Liver (tissue), 9 donors: ENCODE results near the gene CBX2. TPM values are rescaled to one million over a fixed set of nuclear protein-coding genes. Genes with fewer than 3 reads are reported as not detected.

Source experiments
- DNase-seq: peaks from one replicate; pipeline ENCODE4 v3.0.0-alpha.2; 2017; ENCODE audit warnings: low spot score
- H3K27ac ChIP-seq, 2 donors: one replicate each; pipeline ENCODE4 v1.7.0; 2013; ENCODE audit warnings: inconsistent platforms in 2 of 2, low read length in 2 of 2, control low read depth in 1 of 2, low read depth in 1 of 2, mild to moderate bottlenecking in 1 of 2
- H3K27me3 ChIP-seq, 4 donors: one replicate each; pipeline versions ENCODE4 v1.6.1 to v1.7.0; 2013; ENCODE audit warnings: low read length in 3 of 4, inconsistent platforms in 1 of 4, mild to moderate bottlenecking in 1 of 4, moderate library complexity in 1 of 4; ENCODE audit not compliant: control insufficient read depth in 4 of 4, insufficient read depth in 4 of 4
- H3K36me3 ChIP-seq, 4 donors: one replicate each; pipeline versions ENCODE4 v1.6.1 to v1.7.0; 2013; ENCODE audit warnings: low read length in 3 of 4, mild to moderate bottlenecking in 3 of 4, low read depth in 1 of 4, moderate library complexity in 1 of 4; ENCODE audit not compliant: control insufficient read depth in 4 of 4, insufficient read depth in 3 of 4
- H3K4me1 ChIP-seq, 4 donors: one replicate each; pipeline versions ENCODE4 v1.6.1 to v1.7.0; 2013; ENCODE audit warnings: low read length in 3 of 4, mild to moderate bottlenecking in 3 of 4, moderate library complexity in 1 of 4; ENCODE audit not compliant: control insufficient read depth in 4 of 4, insufficient read depth in 4 of 4
- H3K4me3 ChIP-seq, 3 donors: one replicate each; pipeline versions ENCODE4 v1.6.1 to v1.7.0; 2013; ENCODE audit warnings: low read length in 3 of 3, control low read depth in 1 of 3, low read depth in 1 of 3, mild to moderate bottlenecking in 1 of 3
- H3K9ac ChIP-seq, 2 donors: one replicate each; pipeline ENCODE4 v1.7.0; 2013; ENCODE audit warnings: low read length in 2 of 2, mild to moderate bottlenecking in 2 of 2, moderate library complexity in 2 of 2, control low read depth in 1 of 2, low read depth in 1 of 2
- H3K9me3 ChIP-seq, 4 donors: one replicate each; pipeline versions ENCODE4 v1.6.1 to v1.7.0; 2013; ENCODE audit warnings: low read length in 3 of 4; ENCODE audit not compliant: control insufficient read depth in 4 of 4
- ATF3 ChIP-seq: IDR thresholded peaks from 2 replicates; pipeline ENCODE4 v1.6.1; 2016; ENCODE audit warnings: antibody characterized with exemption
- CTCF ChIP-seq: fragments of 150-350 bp; IDR thresholded peaks from 2 replicates; pipeline ENCODE4 v1.5.1; 2017; ENCODE audit warnings: improper control_type of control experiment, low read depth, low read length; ENCODE audit not compliant: missing input control
- EGR1 ChIP-seq, 2 donors: IDR thresholded peaks; 2 replicates each; pipeline ENCODE4 v1.6.1; 2016 to 2018; ENCODE audit warnings: antibody characterized with exemption in 2 of 2, low read depth in 2 of 2
- FOXA1 ChIP-seq: IDR thresholded peaks from 2 replicates; pipeline ENCODE4 v1.6.1; 2016; ENCODE audit warnings: antibody characterized with exemption
- FOXA2 ChIP-seq: IDR thresholded peaks from 2 replicates; pipeline ENCODE4 v1.6.1; 2016; ENCODE audit warnings: antibody characterized with exemption
- GABPA ChIP-seq, 2 donors: IDR thresholded peaks in 1 of 2; conservative IDR thresholded peaks in 1 of 2; 2 replicates each; pipeline ENCODE4 v1.6.1; 2016; ENCODE audit warnings: antibody characterized with exemption in 2 of 2, mild to moderate bottlenecking in 1 of 2, moderate library complexity in 1 of 2
- HNF4A ChIP-seq, 2 donors: conservative IDR thresholded peaks; 2 replicates each; pipeline ENCODE4 v1.6.1; 2016; ENCODE audit warnings: antibody characterized with exemption in 2 of 2, mild to moderate bottlenecking in 2 of 2
- HNF4G ChIP-seq: IDR thresholded peaks from 2 replicates; pipeline ENCODE4 v1.6.1; 2016; ENCODE audit warnings: antibody characterized with exemption
- JUND ChIP-seq, 2 donors: IDR thresholded peaks; 2 replicates each; pipeline ENCODE4 v1.6.1; 2016; ENCODE audit warnings: antibody characterized with exemption in 2 of 2
- MAX ChIP-seq: IDR thresholded peaks from 2 replicates; pipeline ENCODE4 v1.6.1; 2016; ENCODE audit warnings: antibody characterized with exemption
- NR2F2 ChIP-seq: IDR thresholded peaks from 2 replicates; pipeline ENCODE4 v1.6.1; 2016; ENCODE audit warnings: antibody characterized with exemption
- RAD21 ChIP-seq, 2 donors: IDR thresholded peaks; 2 replicates each; pipeline ENCODE4 v1.6.1; 2016; ENCODE audit warnings: antibody characterized with exemption in 2 of 2, mild to moderate bottlenecking in 2 of 2
- REST ChIP-seq: IDR thresholded peaks from 2 replicates; pipeline ENCODE4 v1.6.1; 2016; ENCODE audit warnings: antibody characterized with exemption, mild to moderate bottlenecking
- RXRA ChIP-seq, 2 donors: IDR thresholded peaks; 2 replicates each; pipeline ENCODE4 v1.6.1; 2017 to 2018; ENCODE audit warnings: antibody characterized with exemption in 2 of 2, mild to moderate bottlenecking in 1 of 2
- SP1 ChIP-seq: IDR thresholded peaks from 2 replicates; pipeline ENCODE4 v1.6.1; 2018; ENCODE audit warnings: antibody characterized with exemption, mild to moderate bottlenecking
- TAF1 ChIP-seq: conservative IDR thresholded peaks from 2 replicates; pipeline ENCODE4 v1.6.1; 2016; ENCODE audit warnings: antibody characterized with exemption, mild to moderate bottlenecking
- YY1 ChIP-seq: IDR thresholded peaks from 2 replicates; pipeline ENCODE4 v1.6.1; 2016; ENCODE audit warnings: antibody characterized with exemption, mild to moderate bottlenecking
- ZBTB33 ChIP-seq: IDR thresholded peaks from 2 replicates; pipeline ENCODE4 v1.6.1; 2016; ENCODE audit warnings: antibody characterized with exemption
- WGBS: extraction: QIAGEN DNeasy Blood & Tissue Kit; methylation state at CpG from one replicate; pipeline ENCODE4 v1.1.7; 2013; 5-methylcytosine and 5-hydroxymethylcytosine counted together
- polyA plus RNA-seq, 2 donors: library from polyadenylated mRNA; stranded (reverse) in 1 of 2; unstranded in 1 of 2; fragments of 200-250 nt in 1 of 2; fragments of >200 nt in 1 of 2; fragmentation: Nextera tagmentation in 1 of 2; extraction: Ambion mirVana in 1 of 2; gene quantifications; one replicate each; pipeline versions ENCODE4 v1.2.1 to v1.2.3, GENCODE V29; 2013 to 2015
- total RNA-seq, 2 donors: library from RNA; depleted of rRNA; stranded (reverse); fragments of >200 nt; gene quantifications; one replicate each; pipeline ENCODE4 v1.2.3, GENCODE V29; 2014
- donor health status: healthy.
- donor health status: healthy.
- donor health status: healthy.
- donor health status: healthy.
- donor health status: healthy.

The CBX2 gene
- total and polyA plus RNA-seq, 4 donors = 0.33 to 2.4 (median 0.53) TPM

- peaks cover 0 to 4% (median 2%) of the 10 kb centered on the region in 4 donors for H3K27me3 ChIP-seq
- 86% methylated on average over 28 of the region's 28 CpGs for WGBS
- no peak for DNase-seq
Observed at GRCh38 chr17:79769570-79770506, 8.1 kb upstream of the CBX2 start.

More at GRCh38 chr17:79769570-79770506, 8.1 kb upstream of the CBX2 start:
- Histone ChIP-seq H3K27ac (no peak overlapping the region), H3K36me3 (no peaks in the 10 kb centered on the region), H3K9ac (no peak overlapping the region), H3K9me3 (no peaks in the 10 kb centered on the region), H3K4me1 (peaks cover 0 to 5% (median 3%) of the 10 kb centered on the region in 4 donors), H3K4me3 (no peak overlapping the region)
- TF ChIP-seq HNF4A (conservative IDR thresholded peaks at IDR 0.05) (no peak), CTCF (no peak), YY1 (no peak), MAX (no peak), EGR1 (IDR thresholded peaks at IDR 0.05; ENCODE audit: low read depth in 2 of 2) (no peak), FOXA1 (no peak), RXRA (IDR thresholded peaks at IDR 0.05) (no peak), ATF3 (no peak), FOXA2 (no peak), JUND (IDR thresholded peaks at IDR 0.05) (no peak), NR2F2 (no peak), GABPA (IDR thresholded peaks at IDR 0.05 in 1 of 2, conservative IDR thresholded peaks at IDR 0.05 in 1 of 2) (no peak), TAF1 (no peak), HNF4G (no peak), ZBTB33 (no peak), RAD21 (IDR thresholded peaks at IDR 0.05) (no peak), SP1 (no peak), REST (no peak)
